ENCODE results near the gene CDH4.

CDH4 gene

DNA sequence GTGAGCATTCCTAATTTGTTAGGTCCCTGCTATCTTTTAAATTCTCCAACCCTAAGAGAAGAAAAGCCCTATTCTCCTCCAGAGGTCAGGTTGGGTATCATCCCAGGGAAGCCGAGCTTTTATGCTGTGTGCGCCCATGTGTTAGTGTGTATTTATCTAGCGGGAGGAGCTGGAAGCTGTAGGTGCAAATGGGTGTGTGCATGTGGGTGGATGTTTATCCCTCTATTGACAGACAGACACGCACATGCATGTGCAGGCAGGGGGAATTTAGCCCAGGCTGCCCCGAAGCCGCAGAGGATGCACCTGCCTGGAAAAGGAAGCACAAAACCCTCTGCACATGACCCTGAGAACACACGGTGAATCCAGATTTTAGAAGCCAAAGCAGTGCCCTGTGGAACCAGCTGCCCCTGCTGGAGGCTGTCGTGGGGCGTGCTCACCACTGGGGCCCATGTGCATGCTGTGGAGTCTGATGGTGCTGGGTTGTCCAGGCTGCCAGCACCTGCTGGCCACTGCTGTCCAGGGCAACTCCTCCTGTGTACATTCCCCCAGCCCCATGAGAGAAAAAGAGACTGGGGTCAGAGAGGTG, 416.1 kb downstream of the CDH4 start:
- DNase-seq (ENCODE audit: low spot score): no peak

DNA sequence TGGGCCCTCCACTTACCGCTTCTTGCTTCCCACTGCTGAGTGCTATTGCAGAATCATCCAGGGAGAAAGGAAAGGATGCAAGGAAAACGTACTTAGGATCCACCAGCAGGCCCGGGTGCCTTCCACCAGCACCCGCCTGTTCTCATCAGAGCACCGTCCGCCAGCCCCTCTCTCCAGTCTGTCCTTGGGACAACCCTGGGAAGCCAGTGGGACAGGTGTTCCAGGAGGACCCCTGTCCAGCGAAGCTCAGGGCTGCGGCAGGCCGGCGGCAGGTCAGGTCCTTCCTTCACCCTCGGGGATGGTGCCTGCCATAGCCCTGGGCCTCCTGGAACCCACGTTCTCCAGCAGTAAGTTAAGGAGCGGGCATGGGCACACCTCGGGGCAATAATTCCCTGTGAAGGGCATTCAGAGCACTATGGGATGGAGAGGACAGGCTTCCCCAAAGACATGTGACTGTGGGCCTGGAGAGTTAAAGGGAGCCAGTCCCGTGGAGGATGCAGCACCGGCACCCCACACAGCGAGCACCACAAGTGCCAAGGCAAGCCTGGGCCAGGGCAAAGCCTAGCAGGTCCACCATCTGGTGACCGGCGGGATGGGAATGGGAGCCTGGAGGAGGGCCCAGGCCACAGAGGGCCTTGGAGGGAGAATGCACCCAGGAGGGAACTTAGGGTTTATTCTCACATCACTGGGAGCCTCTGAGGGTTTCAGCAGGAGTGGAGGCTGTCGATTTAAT, 416.9 kb downstream of the CDH4 start:
- no peak for DNase-seq (ENCODE audit: low spot score)

DNA sequence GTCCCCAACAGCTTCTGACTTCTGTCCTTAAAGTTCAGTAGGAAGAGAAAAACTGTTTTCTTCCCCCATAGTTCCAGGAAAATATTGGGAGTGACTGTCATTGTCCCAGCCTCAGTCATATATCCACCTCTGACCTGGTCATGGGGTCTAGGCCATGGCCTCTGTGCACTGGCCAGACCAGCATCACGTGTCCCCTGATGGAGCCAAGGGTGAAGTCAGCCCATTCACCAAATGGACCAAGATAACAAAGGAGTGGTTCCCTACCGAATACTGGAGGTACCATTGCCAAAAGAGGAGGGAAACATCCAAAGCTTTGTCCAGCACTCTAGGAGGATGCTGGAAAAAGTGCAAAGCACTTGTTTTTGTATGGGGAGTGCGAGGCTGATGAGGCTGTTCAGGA, 418.2 kb downstream of the CDH4 start:
- DNase-seq (ENCODE audit: low spot score): no peak

DNA sequence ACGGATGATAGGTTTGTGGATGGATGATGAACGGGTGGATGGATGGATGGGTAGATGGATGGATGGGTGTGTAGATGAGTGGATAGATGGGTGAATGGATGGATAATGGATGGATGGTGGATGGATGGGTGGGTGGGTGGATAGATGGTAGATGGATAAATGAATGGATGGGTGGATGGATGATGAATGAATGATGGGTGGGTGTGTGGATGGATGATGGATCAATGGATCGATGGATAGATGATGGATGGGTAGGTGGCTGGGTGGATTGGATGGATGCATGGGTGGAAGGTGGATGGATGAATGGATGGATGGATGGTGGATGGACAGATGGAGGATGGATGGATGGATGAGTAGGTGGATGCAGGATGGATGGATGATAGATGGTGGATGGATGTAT, 419.5 kb downstream of the CDH4 start:
- no peak for DNase-seq (ENCODE audit: low spot score)

DNA sequence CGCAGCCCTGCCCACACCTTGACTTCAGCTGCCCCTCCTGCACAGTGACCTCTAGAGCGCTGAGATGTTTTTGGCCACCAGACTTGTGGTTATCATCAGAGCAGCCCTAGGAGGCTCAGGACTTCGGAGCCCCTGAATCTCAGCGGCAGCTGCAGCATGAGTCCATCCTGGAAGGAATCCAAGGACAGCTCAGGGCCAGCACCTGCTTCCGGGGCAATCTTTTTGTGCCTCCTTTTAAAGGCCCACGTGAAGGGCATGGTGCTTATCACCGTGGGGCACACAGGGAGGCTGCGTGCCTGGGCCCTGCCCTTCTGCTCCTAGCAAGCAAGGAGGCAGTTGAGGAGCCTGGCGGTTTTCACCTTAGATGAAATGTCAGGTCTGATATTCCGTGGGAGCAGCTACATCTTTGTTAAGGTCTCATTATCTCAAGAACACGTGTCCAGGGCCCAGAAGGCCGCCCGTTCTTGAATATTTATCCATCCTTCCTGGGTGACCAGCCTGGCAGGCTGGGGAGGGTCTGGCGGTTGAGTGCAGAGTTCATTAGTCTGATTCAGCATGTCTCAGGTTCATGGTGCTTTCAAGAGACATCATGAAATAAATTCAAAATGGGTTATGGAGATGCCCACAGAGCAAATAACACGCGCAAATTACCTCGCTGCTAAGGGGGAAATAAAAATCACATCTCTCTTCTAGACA, 421.2 kb downstream of the CDH4 start:
- no peak for DNase-seq (ENCODE audit: low spot score)

DNA sequence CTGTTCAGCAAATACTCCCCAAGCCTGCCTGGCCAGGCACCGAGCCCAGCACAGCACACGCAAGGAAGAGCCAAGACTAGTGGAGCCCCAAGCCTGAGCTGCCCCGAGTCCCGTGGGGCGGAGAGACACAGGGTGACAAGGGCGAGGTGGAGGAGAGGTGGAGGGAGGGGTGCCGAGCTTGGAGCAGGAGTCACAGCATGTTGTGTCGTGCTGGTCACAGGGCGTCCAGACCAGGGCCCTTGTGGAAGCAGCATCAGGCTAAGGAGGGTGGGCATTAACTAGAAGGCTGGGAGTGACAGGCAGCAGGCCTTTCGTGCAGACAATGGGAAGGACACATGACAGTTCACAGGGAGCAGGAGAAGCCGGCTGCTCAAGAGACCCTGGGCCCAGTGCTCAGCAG, 422.1 kb downstream of the CDH4 start:
- DNase-seq (ENCODE audit: low spot score): no peak

DNA sequence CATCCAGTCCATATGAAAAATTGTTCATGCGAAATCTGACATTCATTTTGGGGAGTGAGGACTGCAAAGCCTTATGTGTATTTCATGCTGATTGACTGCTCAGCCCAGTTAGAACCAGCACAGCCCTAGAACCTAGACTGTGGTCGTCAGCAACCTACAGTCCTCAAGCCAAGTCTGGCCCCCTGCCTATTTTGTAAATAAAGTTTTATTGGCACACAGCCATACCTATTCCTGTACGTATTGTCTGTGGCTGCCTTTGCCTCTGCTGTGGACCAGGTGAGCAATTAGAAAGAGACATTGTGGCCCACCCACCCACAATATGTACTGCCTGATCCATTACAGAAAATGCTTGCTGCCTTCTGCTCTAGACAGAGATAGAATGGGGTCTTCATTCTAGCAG, 422.6 kb downstream of the CDH4 start:
- DNase-seq (ENCODE audit: low spot score): no peak

DNA sequence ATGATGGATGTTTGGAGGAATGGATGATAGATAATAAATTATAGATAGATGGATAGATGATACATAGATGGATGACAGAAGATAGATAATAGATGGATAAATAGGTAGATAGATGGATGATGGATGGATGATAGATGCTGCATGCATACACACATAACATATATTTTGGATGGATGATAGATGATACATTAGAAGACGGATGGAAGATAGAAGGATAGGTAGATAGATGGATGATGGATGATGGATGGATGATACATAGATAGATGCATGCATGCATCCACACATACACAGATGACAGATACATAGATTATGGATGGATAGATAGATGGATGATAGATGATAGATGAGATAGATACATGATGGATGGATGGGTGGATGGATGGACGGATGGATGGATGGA, 425.9 kb downstream of the CDH4 start:
- no peak for DNase-seq (ENCODE audit: low spot score)

DNA sequence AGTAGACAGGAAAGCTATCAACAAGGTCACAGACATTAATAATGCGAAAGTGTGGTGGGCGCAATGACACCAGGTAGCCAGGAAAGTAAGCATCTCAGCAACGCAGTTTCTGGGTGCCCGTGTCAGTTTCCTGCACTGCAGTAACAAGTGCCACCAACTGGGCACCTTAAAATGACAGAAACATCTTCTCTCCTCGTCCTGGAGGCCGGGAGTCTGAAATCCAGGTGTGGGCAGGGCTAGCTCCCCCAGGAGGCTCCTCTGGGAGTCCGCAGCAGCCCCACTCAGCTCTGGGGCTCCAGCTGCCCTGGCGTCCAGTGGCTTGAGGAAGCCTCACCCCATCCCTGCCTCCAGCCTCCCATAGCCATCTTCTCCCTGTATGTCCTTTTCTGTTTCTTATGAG, 426.4 kb downstream of the CDH4 start:
- no peak for DNase-seq (ENCODE audit: low spot score)

DNA sequence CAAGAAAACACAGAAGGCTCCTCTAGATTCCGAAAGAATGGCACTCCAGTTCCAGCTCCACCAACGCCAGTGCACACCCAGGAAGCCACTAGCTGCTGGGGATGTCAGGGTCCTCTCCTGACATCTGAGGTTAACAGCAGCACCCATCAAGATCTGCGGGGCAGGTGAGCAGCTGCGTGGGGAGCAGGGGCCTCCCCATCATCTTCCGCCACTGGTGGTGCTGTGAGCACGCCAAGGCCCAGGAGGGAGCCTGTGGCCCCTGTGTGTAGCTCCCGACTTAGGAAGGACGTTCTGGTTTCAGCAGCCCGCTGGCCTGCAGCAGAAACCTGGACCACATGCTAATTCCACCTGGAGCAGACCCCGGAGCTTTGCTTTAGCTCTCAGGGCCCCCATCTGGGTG, 427.4 kb downstream of the CDH4 start:
- DNase-seq (ENCODE audit: low spot score): no peak

DNA sequence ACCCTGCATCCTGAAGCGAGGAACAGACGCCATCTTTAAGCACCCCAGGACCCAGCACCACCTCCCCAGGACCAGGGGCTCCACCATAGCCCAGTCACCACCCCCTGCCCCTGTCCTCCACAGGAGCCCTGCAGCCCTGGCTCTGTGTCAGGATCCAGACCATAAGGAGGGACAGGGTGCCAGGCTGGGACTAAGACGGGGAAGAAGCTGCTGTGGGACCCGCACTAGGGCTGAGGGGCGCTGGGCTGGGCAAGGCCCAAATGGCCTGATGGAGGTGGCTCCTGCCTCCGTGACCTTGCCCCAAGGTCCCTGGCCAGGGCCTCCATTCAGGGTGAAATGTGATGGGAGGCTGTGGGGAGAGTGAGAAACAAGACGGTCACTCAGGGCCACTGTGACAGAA, 428.0 kb downstream of the CDH4 start:
- no peak for DNase-seq (ENCODE audit: low spot score)

DNA sequence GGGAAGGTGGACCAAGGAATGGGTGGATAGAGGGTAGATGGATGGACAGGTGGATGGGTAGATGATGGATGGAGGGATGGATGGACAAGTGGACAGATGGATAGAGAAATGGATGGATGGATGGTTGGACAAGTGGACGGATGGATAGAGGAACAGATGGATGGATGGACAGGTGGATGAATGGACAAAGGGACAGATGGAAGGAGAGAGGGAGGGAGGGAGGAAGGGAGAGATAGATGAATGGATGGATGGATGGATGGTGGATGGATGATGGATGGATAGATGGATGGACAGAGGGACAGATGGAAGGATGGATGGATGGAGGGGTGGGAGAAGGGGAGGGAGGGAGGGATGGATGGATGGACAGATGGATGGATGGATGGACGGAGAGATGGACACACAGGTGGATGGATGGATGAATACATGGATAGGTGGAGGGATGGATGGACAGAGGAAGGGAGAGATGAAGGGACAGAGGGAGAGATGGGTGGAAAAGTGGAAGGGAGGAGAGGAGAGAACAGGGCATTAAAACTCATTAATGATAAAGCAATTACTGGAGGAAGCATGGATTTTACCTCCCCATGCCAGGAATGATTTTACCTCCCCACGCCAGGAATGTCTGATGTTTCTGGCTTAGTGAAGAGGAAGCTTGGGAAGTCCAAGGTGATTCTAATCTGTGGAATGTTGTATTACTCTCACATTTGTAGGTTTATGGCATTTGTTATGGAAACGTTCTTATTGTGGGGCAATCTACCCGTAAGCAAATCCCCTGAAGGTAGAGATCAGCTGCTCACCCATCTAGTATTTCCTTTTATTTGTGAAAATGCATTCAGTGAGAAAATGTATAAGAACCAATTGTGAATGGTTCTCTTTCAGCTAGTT, 430.3 kb downstream of the CDH4 start:
- no peak for DNase-seq (ENCODE audit: low spot score)

DNA sequence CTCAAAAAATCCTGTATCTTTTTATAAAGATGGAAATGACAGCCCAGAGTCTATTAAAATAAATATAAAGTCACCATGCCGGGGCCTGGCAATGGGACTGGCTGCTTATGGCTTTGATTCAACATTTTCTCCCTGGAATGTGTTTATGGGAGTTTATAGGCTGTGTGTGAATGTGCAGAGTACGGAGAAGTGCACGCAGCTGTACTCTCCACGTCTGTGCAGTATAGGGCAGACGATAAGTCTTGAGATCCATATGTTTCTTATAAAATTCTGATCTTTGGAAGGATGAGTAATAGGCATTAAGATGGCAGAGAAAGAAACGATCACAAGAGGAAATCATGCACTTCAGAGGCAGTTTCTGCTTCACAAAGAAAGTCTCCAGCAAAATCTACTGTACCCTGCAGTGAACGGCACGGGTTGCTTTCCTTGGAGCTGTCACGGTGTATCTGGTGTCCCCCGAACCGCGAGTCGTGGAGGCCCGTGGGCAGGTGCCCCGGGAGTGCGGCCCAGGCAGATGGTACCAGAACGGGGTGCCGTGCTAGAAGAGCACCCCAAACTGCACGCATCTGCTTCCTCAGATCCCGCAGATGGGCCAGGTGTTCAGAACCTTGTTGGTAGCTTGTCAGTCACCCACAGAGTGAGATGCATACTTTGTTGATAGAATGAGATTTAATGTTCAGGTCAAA, 431.1 kb downstream of the CDH4 start:
- no peak for DNase-seq (ENCODE audit: low spot score)

DNA sequence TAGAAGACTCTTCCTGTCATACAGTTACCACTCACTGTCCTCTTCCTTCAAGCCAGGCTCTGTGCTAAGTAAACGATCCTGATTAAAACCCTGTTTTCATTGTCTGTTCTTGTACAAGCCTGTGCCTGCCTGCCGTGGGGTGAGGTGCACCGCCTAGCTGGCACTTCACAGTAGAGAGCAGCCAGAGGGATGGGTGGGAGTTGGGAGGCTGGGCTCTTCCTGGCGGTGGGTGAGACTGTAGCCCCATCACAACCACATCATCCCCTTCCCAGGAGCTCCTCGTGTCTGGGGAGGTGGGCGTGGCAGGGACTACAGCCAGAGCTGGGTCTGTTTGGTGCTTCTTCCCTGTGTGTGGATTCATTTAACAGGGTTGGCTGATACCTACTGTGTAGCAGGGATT, 431.7 kb downstream of the CDH4 start:
- no peak for DNase-seq (ENCODE audit: low spot score)

DNA sequence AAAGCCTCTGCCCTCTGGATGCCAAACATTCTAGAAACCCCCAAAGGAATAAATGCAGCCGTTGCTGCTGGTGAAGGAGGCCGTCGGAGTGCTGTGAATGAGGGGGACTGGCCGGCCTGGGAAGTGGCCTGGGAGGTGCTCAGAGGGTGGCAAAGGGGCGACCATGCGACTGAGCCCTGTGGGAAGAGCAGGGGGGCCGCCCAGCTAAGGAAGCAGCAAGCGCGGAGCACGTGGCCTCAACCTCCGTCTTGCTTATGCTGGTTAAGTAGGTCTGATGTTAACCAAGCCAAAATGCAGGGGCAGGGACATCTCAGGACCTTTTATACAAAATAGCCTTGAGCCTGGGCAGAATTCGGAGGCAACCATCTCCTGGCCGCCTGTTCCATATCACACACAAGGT, 432.1 kb downstream of the CDH4 start:
- DNase-seq (ENCODE audit: low spot score): no peak

DNA sequence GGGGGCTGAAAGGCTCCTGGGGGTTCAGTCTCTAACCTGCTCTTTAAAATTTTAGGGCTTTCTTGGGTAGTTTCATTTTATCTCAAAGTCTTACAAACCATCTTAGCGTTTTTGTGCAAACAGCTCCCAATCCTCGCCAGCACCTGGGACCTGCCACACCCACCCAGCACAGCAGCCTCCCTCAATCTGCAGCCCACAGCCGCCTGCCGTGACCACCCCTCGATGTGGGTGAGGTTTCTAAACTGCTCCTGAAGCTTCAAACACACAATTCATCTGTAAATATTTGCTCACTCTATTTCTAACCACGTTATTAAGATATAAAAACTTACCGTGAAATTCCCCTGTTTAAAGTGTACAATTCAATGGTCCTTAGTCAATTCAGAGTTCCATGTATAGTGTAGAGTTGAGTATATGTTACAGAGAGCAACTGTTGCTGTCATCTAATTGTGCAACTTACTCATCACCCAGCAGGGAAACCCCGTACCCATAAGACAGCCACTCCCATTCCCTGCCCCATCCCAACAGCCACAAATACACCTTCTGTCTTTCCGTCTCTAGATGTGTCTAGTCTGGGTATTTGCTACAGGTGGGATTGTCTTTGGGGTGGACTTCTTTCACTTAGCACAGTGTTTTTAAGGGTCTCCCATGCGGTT, 432.6 kb downstream of the CDH4 start:
- no peak for DNase-seq (ENCODE audit: low spot score)

DNA sequence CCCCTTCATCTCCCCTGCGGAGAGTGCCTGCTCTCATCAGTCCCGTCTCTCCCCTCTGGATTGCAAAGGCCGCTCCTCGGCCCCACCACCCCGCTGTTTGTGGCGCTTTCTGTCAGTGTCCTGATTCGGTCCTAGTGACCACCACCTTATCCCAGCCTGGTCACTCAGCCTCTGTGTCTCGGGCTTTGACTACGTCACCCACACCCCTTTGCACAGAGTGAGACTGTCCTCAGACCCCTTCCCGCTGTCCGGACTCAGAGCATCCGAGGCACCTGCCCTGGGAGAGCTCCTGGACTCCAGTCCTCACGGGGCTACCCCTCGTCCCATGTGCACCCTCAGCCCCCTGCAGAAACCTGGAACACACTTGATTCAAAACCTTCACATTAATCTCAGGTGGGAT, 433.4 kb downstream of the CDH4 start:
- no peak for DNase-seq (ENCODE audit: low spot score)

DNA sequence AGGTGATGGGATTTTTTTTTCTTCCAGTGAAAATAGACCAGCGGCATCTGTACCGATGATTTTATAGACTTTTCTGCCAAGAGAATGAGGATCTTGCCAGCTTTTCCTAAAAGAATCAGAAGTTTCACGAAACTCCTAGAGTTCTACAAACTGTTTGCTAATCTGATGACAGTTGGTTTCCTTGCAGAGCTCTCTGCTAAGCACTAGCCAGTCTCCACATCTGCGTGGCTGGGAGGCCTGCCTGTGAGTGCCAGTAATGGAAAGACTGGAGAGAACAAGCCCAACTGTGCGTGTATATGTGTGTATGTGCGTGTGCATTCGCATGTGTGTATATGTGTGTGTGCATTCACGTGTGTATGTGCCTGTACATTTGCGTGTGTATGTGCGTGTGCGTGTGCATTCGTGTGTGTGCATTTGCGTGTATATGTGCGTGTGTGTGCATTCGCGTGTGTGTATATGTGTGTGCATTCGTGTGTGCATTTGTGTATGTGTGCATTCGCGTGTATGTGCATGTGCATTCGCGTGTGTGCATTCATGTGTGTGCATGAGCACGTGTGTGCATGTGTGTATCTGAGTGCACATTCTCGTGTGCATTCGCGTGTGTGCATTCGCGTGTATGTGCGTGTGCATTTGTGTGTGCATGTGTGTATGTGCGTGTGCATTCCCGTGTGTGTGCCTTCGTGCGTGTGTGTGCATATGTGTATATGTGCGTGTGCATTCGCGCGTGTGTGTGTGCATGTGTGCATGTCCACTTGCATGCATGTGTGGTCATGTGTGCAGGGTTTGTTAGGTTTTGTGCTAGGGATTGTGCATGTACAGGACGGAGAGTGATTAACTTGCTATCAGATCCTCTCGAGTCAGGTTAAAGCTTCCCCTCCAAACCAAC, 434.2 kb downstream of the CDH4 start:
- no peak for DNase-seq (ENCODE audit: low spot score)

DNA sequence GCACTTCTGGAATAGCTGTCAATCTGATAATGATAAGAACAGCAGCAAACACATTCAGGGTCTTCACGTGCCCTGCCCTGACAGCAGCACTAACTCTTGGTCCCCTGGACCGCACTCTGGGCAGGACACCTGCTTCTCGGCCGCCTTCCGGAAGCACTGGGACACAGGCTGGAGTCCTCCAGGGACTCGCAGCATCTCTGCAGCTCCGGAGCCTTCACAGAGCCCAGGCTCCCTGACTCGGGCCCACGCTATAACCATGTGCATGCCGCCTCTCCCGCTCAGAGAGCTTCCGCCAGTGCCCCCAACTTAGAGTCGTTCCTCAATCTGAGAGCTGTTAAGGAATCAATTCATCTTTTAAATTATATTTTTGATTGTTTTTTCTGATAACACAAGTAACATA, 436.4 kb downstream of the CDH4 start:
- DNase-seq (ENCODE audit: low spot score): no peak

DNA sequence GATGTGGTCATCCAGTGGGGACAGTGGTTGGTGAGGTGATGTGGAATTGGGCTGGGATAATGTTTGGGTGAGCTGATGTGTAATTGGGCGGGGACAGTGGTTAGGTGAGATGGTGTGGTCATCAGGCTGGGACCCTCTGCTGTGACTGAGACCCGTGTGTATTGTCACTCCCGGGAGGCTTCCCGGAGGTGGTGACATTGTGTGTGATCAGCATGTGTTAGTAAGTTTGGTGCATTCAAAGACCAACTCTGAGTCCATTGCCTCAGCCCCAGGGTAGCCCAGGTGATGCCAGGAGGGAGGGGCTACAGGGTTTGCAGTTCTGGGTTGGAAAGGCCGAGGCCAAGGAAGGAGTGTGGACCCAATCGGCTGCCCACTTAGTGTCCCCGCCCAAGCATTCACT, 438.1 kb downstream of the CDH4 start:
- DNase-seq (ENCODE audit: low spot score): no peak
